Common myeloid progenitor, CD34-positive (primary cell): ENCODE measurements around the gene SLC9A5.

ENCODE experiments used
- CTCF ChIA-PET: fragments of 350-600 bp; sonication (Branson Sonifier 250); formaldehyde crosslinking; loops from one replicate; lab custom pipeline; 2021; ENCODE audit warnings: antibody characterized with exemption; lab: Charles Lee
- POLR2A ChIA-PET: fragments of 350-600 bp; sonication (Branson Sonifier 250); formaldehyde crosslinking; loops from one replicate; lab custom pipeline; 2021; ENCODE audit warnings: antibody characterized with exemption; lab: Charles Lee
- DNase-seq, 3 donors: peaks; one replicate each; pipeline versions ENCODE4 v3.0.0 to v3.0.0-alpha.2; 2013
- H3K27ac ChIP-seq, 2 experiments: 1 replicate in 1 of 2; 2 replicates in 1 of 2; pipeline ENCODE4 v1.7.0; 2013; ENCODE audit warnings: inconsistent platforms in 2 of 2, low read length in 2 of 2, mild to moderate bottlenecking in 2 of 2, low read depth in 1 of 2, moderate library complexity in 1 of 2; ENCODE audit not compliant: severe bottlenecking in 2 of 2, insufficient read depth in 1 of 2, poor library complexity in 1 of 2
- H3K27me3 ChIP-seq, 5 experiments: replicated peaks in 2 of 5; 1 replicate in 3 of 5; 2 replicates in 2 of 5; pipeline versions ENCODE4 v1.6.1 to v1.7.0; 2013; ENCODE audit warnings: low read length in 4 of 5, mild to moderate bottlenecking in 2 of 5, moderate library complexity in 2 of 5, inconsistent platforms in 1 of 5; ENCODE audit not compliant: insufficient read depth in 5 of 5, control insufficient read depth in 4 of 5
- H3K36me3 ChIP-seq, 4 experiments: 1 replicate in 2 of 4; 2 replicates in 2 of 4; pipeline versions ENCODE4 v1.6.1 to v1.7.0; 2013; ENCODE audit warnings: low read length in 3 of 4, control low read depth in 1 of 4, mild to moderate bottlenecking in 1 of 4; ENCODE audit not compliant: control insufficient read depth in 4 of 4, insufficient read depth in 4 of 4
- H3K4me1 ChIP-seq, 4 experiments: 1 replicate in 3 of 4; 2 replicates in 1 of 4; pipeline versions ENCODE4 v1.6.1 to v1.7.1; 2013; ENCODE audit warnings: low read length in 3 of 4, mild to moderate bottlenecking in 3 of 4, control low read depth in 1 of 4, inconsistent platforms in 1 of 4, moderate library complexity in 1 of 4; ENCODE audit not compliant: control insufficient read depth in 4 of 4, insufficient read depth in 4 of 4; ENCODE audit errors: control extremely low read depth in 1 of 4
- H3K4me3 ChIP-seq, 7 experiments: 1 replicate in 4 of 7; 2 replicates in 3 of 7; pipeline versions ENCODE4 v1.5.1 to v1.7.0; 2013; ENCODE audit warnings: mild to moderate bottlenecking in 7 of 7, low read length in 6 of 7, moderate library complexity in 6 of 7, inconsistent platforms in 2 of 7, low read depth in 2 of 7, control low read depth in 1 of 7; ENCODE audit not compliant: insufficient read depth in 4 of 7, control insufficient read depth in 1 of 7; ENCODE audit errors: extremely low read depth in 1 of 7
- H3K9me3 ChIP-seq, 5 experiments: 1 replicate in 4 of 5; 2 replicates in 1 of 5; pipeline versions ENCODE4 v1.6.1 to v1.7.1; 2013; ENCODE audit warnings: low read length in 4 of 5, mild to moderate bottlenecking in 2 of 5, inconsistent platforms in 1 of 5, low read depth in 1 of 5, moderate library complexity in 1 of 5; ENCODE audit not compliant: control insufficient read depth in 4 of 5, insufficient read depth in 2 of 5; ENCODE audit errors: control extremely low read depth in 1 of 5
- WGBS: methylation state at CpG from one replicate; pipeline ENCODE4 v1.1.5; 2013; ENCODE audit not compliant: insufficient coverage; 5-methylcytosine and 5-hydroxymethylcytosine counted together

SLC9A5 gene

DNA sequence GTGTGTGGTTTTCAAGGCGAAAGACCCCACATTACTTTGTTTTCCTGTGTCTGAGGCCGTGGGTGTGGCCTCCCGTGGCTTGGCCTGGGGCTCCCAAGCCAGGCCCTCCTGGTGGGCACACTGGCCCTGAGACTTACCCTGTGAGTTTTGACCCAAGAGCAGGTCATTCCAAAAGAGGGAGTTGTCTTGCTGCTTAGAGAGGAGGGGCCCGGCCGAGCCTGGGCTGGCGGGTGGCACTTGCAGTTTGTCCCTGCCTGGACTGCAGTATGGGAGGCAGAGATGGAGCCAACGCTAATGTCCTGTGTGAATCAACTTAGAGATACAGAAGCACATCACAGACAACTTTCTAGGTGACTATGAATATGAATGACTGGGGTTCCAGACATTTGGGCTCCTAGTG, 53.3 kb downstream of the SLC9A5 start:
- ChIA-PET POLR2A (no interaction called here), CTCF (interaction anchor here (1.0 kb wide), 2 partner anchors 20 to 98 kb away, joined by 3 to 5 read pairs; no protein-coding TSS in a partner anchor)
- no peak for DNase-seq
- 90% methylated on average over 6 of the region's 7 CpGs for WGBS
- H3K27ac ChIP-seq = no peak overlapping the region
- no peaks in the 10 kb centered on the region for H3K36me3 ChIP-seq
- no peaks in the 10 kb centered on the region for H3K4me1 ChIP-seq
- H3K27me3 ChIP-seq = no peaks in the 10 kb centered on the region
- H3K9me3 ChIP-seq = no peaks in the 10 kb centered on the region
- H3K4me3 ChIP-seq = no peak overlapping the region

DNA sequence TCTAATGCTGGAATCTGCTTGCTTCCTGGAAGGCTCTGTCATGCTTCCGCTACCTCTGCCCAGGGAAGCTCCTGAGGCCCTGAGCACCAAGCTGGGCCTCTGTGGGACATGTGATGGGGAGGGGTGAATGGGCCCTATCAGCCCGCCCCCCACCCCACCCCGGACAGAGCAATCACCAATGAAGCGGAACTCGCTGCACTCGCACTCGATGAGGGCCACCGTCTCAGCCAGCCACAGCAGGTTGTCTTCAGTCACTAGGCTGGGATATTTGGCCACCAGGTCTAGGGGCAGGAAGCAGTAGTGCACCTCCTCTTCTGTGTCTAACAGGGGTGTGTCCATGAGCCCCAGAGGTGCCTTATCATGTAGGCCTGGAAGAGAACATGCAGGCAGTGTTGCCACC, 54.2 kb downstream of the SLC9A5 start:
- no peaks in the 10 kb centered on the region for H3K4me1 ChIP-seq
- no peaks in the 10 kb centered on the region for H3K27me3 ChIP-seq
- H3K36me3 ChIP-seq = no peaks in the 10 kb centered on the region
- no peaks in the 10 kb centered on the region for H3K9me3 ChIP-seq
- no peak overlapping the region for H3K4me3 ChIP-seq
- H3K27ac ChIP-seq = no peak overlapping the region
- no peak for DNase-seq
- POLR2A ChIA-PET = no interaction called here
- CTCF ChIA-PET = interaction anchor here (1.0 to 1.3 kb wide), 3 partner anchors 17 to 97 kb away, joined by 3 to 5 read pairs (median 3); no protein-coding TSS in a partner anchor
- WGBS = 89% methylated on average over 7 of the region's 8 CpGs

DNA sequence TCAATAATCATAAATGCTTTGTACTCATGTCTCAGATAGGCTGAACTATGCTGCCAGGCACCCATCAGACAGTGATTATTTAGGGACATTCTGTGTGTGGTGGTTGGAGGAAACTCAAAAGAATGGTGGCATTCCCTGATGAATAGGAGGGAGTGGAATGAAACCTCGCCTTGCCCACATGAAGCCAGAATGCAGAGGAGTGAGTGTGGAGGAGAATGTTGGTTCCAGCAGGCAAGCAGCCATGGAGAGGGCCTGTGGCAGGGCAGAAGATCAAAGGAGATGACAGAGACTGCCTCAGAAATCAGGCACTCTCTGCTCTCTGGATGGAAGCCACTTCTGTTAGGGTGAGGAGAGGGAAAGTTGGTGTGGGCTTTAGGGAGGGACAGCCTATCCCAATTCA, 55.2 kb downstream of the SLC9A5 start:
- CTCF ChIA-PET = interaction anchor here (1.0 to 1.3 kb wide), 2 partner anchors 16 to 18 kb away, joined by 3 read pairs; no protein-coding TSS in a partner anchor
- H3K4me1 ChIP-seq = no peaks in the 10 kb centered on the region
- no peaks in the 10 kb centered on the region for H3K27me3 ChIP-seq
- WGBS = 88% methylated on average over 1 of the region's 1 CpG
- POLR2A ChIA-PET = no interaction called here
- H3K27ac ChIP-seq = no peak overlapping the region
- no peaks in the 10 kb centered on the region for H3K36me3 ChIP-seq
- no peak overlapping the region for H3K4me3 ChIP-seq
- no peak for DNase-seq
- no peaks in the 10 kb centered on the region for H3K9me3 ChIP-seq

DNA sequence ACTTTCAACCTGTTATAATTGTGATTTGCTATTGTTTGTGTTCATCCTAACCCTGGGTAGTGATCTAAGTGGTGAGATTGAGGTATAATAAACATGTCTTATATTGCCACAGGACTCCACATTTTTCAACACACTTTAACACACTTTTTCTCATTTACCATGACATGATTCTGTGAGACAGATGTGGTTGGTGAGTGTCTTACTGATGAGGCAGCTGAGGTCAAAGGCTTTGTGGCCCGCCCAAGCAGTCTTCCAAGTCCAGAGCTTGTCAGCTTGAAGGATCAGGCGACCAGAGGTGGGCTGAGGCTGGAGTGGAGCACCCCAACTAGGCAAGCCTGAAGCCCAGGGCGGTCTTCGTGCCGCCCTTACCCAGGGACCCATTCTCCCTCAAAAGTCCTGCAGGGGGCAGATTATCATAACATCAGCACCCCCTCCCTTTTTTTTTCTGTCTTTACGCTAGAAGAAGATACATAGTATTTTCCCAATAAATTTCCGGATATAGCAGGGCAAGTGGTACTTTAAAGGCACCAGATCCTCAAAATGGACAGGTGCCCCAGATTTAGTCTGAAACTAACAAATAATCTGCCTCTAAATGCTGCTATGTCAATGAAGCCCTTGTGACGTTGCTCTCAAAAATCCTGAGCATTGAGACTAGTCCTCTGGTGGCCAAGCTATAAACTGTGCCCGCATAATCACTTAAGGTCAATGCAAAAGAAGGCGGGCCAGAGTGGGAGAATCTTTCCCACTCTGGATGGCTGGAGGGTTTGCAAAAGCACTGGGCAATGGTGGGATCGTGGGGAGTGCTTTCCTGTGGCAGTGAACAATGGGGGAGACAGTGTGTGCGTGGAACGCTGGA, 56.7 kb downstream of the SLC9A5 start:
- Histone ChIP-seq H3K36me3 (no peaks in the 10 kb centered on the region), H3K27ac (no peak overlapping the region), H3K27me3 (no peaks in the 10 kb centered on the region), H3K9me3 (no peaks in the 10 kb centered on the region), H3K4me1 (no peaks in the 10 kb centered on the region), H3K4me3 (no peak overlapping the region)
- no peak for DNase-seq
- ChIA-PET CTCF (interaction anchor here (1.4 to 2.0 kb wide), 2 partner anchors 15 to 20 kb away, joined by 4 read pairs; partner anchors contain the start of genes KCTD19 and LRRC36), POLR2A (no interaction called here)
- WGBS = 94% methylated on average over 12 of the region's 13 CpGs

DNA sequence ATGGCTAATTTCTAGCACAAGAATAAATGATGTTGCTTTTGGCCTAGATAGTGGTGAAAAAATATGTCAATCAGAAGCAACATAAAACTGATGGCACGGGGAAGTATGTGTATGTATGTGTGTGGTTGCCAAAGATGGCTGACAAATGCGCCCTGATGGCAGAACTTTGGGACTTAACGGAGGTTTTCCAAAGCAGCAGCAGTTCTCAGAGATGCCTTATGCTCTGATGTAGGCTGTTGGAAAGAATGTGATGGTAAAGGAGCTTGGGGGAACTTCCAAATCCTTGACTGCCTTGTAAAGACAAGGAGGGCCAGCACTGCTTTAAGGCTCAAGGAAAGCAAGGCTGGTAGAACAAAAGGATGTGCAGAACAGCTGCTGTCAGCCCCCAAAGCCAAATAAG, 61.8 kb downstream of the SLC9A5 start:
- Histone ChIP-seq H3K27ac (no peak overlapping the region), H3K4me1 (no peaks in the 10 kb centered on the region), H3K4me3 (no peak overlapping the region), H3K36me3 (no peaks in the 10 kb centered on the region), H3K9me3 (no peaks in the 10 kb centered on the region), H3K27me3 (no peaks in the 10 kb centered on the region)
- ChIA-PET POLR2A (no interaction called here), CTCF (no interaction called here)
- no peak for DNase-seq
- 100% methylated on average over 3 of the region's 3 CpGs for WGBS

DNA sequence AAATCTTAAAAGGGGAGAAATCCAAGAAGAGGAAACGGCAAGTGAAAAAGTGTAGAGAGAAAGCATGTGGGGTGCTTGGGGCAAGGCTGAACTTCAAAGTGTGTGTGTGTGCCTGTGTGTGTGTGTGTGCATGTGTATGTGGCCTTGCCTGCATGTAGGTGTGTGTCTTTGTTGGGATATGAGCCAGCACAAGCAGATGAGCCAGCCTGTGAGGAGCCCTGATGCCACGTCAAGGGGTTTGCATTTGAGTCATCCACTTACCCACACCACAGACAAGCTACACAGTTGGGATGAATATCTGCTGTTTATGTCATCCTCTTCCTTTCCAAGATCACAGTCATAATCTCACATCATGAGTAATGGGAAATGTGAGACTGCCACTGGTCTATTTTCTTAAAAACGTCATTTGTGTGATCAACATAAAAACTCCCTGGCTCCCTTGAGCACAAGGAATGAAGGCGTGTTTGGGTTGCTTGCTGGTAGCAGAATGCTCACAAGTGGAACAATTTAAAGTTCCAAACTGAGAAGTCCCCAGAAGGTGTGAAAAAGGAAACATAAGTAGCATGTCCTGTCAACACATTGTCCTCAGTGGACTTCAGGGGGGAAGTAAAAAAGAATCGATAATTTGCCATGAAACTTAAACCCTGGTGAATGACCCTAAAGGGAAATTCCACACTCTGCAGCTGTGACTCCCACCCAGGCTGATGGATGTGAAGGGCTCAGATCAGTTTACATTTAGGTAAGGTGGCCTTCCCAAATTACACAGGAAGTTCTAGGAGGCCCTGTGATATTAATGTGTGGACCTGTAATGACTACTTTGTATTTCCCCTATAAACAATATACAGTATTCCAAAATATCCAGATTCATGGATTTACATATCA, 63.1 kb downstream of the SLC9A5 start:
- DNase-seq = no peak
- Histone ChIP-seq H3K9me3 (no peaks in the 10 kb centered on the region), H3K27me3 (no peaks in the 10 kb centered on the region), H3K27ac (no peak overlapping the region), H3K4me1 (no peaks in the 10 kb centered on the region), H3K4me3 (no peak overlapping the region), H3K36me3 (no peaks in the 10 kb centered on the region)
- WGBS = 89% methylated on average over 3 of the region's 5 CpGs
- CTCF ChIA-PET = no interaction called here
- POLR2A ChIA-PET = no interaction called here
